HG02852 (cell line): Measurements from ENCODE around the gene XRCC5.

Experiments used
- ATAC-seq: cut with Tn5 transposase; IDR thresholded peaks from one replicate; pipeline ENCODE4 v1.9.1; 2021; ENCODE audit warnings: mild to moderate bottlenecking, moderate library complexity; ENCODE audit not compliant: unreplicated experiment

Gene XRCC5

GRCh38 chr2:216222650-216223352 is 113.7 kb downstream of the XRCC5 start:
- peak; percentile 67 for ATAC-seq

- ATAC-seq = no peak
Measured at GRCh38 chr2:216224388-216224787, 115.2 kb downstream of the XRCC5 start.

GRCh38 chr2:216229277-216229914 is 120.2 kb downstream of the XRCC5 start:
- ATAC-seq = no peak

DNA sequence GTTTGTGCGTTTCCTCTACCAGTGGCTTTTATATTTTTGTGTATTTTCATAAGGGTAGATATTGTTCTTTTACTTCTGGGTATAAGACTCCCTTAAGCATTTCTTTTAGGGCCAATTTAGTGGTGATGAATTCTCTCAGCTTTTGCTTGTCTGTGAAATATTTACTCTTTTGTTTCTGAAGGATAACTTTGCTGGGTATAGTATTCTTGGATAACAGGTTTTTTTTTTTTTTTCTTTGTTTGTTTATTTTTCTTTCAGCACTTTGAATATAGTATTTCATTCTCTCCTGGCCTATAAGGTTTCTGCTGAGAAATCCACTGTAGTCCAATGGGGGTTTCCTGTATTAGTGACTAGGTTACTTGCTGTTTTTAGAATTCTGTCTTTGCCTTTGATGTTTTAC is 122.7 kb downstream of the XRCC5 start:
- ATAC-seq = no peak

DNA sequence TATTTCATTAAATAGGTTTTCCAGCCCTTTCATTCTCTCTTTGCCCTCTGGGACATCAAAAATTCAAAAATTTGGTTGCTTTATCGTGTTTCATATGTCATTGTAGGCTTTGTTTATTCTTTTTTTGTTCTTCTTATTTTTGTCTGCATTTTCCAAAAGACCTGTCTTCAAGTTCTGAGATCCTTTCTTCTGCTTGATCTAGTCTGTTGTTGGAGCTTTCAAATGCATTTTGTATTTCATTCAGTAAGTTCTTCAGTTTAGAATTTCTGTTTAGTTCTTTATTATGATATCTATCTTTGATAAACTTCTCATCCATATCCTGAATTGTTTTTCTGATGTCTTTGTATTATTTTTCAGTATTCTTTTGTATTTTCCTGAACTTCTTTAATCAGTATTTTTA is 123.6 kb downstream of the XRCC5 start:
- ATAC-seq = no peak

DNA sequence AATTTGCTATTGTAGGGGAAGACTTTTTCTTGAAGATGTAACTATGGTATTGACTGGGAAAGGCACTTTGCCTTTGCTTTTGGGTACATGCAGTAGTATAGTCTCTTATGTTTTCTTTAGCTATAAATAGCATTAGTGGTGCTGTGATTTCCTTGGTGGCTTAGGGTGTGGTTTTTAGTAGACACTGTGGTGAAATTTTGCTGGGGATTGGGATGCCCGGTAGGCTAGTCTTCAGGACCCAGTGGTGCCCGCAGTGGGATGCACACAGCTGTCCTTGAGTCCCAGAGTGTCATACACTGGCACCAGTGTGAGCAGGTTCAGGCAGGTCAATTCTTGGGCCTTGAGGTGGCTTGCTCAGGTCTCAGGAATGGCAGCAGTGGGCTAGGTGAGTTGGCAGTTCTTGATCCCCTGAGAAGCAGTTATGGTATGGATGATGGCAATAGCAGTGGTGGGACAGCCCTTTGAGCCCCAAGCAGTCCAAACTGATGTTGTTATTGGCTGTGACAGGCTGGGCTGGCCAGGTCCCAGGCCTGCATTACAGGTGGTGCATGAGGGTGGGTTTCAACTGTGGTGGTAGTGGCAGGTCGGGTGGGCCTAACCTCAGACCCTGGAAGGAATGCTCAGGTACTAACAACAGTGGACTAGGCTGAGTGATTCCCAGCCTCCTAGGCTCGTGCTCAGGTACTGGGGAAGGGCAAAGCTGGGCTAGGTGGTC is 124.3 kb downstream of the XRCC5 start:
- ATAC-seq = no peak

- ATAC-seq = no peak
Measured at GRCh38 chr2:216234106-216234505, 125.0 kb downstream of the XRCC5 start.

- ATAC-seq = no peak
Measured at GRCh38 chr2:216235462-216235861, 126.3 kb downstream of the XRCC5 start.

DNA sequence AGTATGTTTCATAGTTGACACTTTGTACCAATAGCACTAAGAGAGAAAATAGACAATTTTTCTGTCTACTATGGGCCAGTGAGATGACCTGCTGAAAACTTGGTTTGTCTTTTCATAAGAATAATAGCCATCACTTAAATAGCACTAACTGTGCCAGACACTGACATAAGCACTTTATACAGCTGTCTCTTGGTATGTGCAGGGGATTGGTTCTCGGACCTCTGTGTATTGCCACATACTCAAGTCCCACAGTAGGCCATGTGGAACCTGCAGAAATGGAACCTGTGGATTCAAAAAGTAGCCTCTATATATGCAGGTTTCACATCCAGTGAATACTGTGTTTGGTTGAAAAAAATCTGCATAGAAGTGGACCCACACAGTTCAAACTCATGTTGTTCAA is 126.7 kb downstream of the XRCC5 start:
- no peak for ATAC-seq

DNA sequence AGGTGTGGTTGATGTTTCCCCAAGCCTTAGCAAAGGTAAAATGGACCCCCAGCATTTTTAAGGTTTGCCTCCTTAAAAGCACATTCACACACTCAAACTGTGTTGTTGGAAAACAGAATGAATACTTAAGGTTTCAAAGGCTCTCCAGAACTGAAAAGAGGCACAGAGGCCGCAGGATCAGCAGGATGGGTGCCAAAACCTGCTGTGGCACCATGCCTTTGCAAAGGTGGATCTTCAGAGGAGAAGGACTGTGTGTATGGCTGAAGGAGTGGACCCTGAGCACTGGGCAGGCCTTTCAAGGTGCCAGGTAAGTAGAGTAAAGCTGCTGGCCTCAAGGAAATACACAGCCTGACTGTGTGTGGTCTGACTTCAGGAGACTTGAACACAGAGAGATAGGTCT is 127.3 kb downstream of the XRCC5 start:
- ATAC-seq = no peak

- ATAC-seq = no peak
Measured at GRCh38 chr2:216242365-216242764, 133.2 kb downstream of the XRCC5 start.

GRCh38 chr2:216243026-216243425 is 133.9 kb downstream of the XRCC5 start:
- no peak for ATAC-seq

DNA sequence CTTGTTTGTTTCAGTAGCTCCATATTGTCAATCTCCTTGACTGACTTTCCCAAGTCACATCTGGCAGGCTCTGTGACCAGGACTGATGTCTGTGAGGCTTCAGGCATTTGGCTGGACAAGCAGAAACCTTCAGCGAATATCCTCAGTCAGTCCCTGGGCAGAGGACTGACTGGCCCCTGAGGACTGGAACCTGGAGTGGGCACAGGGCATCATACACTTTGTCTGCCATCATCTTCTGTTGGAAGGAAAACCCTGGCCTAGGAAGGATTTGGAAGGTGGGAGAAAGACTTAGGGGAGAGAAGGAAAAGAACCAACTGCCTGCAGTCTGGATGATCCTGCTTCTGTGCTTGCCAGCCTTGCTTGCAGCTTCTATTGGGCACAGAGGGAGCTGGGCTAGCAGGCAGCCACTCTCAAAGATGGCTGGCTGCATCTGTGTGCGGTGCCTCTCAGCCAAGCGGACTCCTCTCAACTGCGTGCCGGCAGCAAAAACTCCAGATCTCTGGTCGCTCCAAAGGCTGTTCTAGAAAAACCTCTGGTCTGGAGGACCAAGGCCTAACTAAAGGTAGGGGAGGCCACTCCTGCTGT is 136.3 kb downstream of the XRCC5 start:
- ATAC-seq = no peak

GRCh38 chr2:216246766-216247165 is 137.6 kb downstream of the XRCC5 start:
- no peak for ATAC-seq
